Activated CD8-positive, alpha-beta memory T cell treated with anti-CD3 and anti-CD28 coated beads, Interleukin-2, amount 50 U/mL, for 48 hours (primary cell): ENCODE measurements around the gene TMEM35B.
"Not testable (repeated sequence)": the region's sequence is repeated elsewhere in the genome, so short reads cannot be mapped to it uniquely, and the experiment has no call there.

Experiments
- DNase-seq: peaks from one replicate; pipeline ENCODE4 v3.0.0-alpha.2; 2020

The TMEM35B gene

DNA sequence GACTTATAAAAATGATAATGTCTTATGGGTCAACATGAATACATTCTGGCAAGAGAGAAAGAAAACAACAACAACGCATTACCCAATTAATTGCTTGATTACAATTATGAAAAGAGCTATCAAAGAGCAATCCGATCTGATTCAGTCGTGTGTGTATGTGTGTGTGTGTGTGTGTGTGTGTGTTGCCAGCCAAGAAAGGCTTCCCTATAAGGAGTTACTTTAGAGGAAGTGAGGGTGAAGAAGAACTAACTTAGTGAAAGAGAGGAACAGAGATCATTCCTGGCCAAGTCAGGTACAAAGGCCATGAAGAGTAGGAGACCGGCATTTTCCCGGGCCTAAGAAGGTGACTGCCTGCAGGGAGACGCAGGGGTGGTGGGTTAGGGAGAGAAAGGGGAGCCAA is 9.4 kb downstream of the TMEM35B start:
- DNase-seq, result no peak

DNA sequence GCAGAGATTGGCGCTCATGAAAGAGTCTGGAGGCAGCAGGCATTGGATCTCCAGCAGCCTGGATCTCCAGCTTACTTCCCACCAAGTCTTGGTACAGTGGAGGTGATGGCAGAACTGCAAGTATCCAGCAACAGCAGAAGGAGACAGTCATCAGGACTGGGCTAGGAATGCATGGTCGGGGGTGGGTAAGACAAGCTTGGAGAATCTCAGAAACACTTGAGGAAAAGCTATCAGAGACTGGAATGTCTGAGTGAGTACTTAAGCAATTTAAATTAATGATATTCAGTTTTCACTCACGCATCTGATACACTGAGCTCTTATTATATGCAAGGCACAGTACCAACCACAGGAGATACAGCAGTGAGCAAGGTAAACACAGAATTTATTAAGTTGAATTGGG is 9.8 kb downstream of the TMEM35B start:
- no peak for DNase-seq

DNA sequence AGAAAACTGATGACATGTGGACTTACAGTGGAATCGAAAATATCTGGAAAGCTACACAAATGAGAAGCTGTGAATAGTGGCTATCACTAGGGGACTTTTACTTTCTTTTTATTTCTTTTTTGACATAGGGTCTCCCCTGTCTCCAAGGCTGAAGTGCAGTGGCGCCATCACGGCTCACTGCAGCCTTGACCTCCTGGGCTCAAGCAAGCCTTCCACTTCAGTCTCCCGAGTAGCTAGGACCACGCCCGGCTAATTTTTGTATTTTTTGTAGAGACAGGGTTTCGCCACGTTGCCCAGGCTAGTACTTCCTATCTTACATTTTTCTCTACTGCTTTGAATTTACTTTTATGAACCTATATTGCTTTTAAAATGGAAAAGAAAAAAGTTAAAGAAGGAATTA is 10.5 kb downstream of the TMEM35B start:
- DNase-seq, result no peak

DNA sequence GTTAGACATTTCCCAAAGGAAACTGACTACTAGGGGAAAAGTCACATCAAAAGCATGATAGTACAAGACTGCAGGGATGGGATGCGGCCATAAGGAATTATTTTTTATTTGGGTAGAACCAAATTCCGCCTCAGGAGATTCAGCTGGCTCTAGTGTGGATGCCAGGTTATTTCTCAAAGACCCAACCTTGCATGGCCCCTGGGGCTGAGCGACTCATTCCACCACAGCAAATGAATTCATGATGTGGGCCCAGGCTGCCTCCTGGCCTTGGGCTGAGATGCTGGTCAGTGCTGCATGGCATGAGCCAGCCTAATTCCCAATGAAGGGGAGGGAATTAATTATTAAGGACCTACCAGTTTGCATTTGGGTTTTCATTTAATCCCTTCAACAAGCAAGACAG is 11.8 kb downstream of the TMEM35B start:
- DNase-seq, result no peak

DNA sequence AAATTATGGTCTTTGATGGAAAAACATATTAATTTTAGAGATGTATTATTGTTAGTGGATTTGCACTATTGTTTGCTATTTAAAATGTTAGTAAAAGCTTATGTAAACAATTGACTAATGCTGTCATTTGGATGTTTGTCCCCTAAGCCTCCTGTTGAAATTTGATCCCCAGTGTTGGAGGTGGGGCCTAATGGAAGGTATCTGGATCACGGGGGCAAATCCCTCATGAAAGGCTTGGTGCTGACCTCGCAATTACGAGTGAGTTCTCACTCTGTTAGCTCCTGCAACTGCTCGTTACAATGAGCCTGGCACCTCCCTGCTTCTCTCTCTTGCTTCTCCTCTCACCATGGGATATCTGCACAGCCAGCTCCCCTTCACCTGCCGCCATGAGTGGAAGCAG is 14.3 kb downstream of the TMEM35B start:
- no peak for DNase-seq

DNA sequence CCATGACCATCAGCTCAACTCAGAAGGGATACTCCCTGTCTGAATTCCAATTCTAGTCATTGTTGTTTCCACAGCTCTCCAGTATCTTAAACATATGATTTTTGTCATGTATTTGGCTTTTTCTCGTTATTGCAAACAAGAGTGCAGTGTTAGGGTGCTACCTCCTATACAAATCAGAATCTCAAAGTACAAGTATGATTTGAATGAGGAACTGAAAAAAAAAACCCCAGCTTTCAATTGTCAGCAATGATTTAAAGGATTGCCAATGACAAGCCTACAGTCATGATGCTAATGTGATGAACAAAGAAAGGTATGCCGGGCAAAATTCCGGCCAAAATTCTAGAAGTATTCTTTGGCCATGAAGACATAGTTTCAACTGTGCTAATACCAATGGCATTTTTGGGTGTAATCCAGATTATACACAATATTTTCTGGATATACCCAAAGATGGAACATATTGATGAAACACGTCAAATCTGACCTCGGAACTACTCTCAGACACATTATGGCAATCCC is 14.9 kb downstream of the TMEM35B start:
- no peak for DNase-seq

DNA sequence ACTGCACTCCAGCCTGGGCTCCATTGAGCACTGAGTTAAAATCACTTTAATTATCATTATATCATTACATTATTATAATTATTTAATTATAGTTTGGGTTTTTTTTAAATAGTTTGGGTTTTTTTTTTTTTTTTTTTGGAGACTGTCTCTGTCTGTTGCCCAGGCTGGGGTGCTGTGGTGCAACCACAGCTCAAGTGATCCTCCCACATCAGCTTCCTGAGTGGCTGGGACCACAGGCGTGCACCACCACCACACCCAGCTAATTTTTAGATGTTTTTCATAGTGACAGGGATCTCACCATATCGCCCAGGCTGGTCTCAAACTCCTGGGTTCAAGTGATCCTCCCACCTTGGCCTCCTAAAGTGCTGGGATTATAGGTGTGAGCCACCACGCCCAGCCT is 16.9 kb downstream of the TMEM35B start:
- DNase-seq, result not testable (repeated sequence)

DNA sequence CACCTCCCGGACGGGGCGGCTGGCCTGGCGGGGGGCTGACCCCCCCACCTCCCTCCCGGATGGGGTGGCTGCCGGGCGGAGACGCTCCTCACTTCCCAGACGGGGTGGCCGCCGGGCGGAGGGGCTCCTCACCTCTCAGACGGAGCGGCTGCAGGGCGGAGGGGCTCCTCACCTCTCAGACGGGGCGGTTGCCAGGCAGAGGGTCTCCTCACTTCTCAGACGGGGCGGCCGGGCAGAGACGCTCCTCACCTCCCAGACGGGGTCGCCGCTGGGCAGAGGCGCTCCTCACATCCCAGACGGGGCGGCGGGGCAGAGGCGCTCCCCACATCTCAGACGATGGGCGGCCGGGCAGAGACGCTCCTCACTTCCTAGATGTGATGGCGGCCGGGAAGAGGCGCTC is 17.5 kb downstream of the TMEM35B start:
- not testable (repeated sequence) for DNase-seq

DNA sequence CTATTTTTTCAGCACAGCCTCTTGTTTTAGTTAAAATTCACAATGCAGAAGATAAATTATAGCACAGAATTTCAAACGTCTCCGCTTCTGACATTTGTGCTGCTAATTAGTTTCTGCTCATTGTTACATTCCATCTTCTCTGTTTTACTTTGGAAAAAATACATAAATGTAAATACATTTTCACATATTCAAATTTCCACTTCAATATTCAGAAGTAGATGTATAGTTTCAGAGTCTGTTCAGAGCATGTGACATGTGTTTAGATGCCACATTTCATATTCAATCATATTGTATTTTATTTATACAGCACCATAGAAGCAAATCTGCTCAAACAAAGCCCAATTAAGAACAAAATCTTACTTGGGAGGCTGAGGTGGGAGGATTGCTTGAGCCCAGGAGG is 19.6 kb downstream of the TMEM35B start:
- no peak for DNase-seq

DNA sequence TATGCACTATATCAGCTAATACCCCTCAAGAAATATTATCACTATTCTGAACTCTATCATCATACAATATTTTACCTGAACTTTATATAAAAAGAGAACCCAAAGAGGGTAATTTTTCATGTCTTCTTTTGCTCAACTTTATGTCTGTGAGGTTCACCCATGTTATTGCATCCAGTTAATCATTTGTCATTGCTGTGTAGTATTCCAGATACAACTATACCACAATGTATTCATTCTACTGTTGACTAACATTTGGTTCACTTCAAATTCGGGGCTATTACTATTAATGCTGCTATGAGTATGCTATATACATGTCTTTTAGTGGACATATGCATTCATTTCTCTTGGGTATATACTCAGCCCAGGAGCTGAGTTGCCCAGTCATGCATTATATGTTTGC is 34.7 kb downstream of the TMEM35B start:
- no peak for DNase-seq

DNA sequence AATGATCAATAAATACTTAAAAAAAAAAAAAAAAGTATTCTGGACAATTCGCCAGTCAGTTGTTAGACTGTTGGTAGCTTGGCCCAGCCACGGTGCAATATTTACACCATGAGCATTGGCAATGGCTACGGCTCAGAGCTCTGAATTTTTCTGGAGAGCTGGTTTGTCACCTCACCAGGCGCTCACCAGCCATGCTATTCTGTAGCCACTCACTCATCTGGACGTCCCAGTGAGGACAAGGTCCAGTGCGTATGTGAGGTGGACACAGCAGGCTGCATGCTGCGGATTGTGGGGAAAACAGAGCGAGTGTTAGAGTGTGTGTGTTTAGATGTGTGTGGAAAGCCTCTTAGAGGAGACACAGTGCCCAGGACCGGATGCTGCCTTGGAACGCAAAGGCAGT is 36.4 kb downstream of the TMEM35B start:
- not testable (repeated sequence) for DNase-seq

DNA sequence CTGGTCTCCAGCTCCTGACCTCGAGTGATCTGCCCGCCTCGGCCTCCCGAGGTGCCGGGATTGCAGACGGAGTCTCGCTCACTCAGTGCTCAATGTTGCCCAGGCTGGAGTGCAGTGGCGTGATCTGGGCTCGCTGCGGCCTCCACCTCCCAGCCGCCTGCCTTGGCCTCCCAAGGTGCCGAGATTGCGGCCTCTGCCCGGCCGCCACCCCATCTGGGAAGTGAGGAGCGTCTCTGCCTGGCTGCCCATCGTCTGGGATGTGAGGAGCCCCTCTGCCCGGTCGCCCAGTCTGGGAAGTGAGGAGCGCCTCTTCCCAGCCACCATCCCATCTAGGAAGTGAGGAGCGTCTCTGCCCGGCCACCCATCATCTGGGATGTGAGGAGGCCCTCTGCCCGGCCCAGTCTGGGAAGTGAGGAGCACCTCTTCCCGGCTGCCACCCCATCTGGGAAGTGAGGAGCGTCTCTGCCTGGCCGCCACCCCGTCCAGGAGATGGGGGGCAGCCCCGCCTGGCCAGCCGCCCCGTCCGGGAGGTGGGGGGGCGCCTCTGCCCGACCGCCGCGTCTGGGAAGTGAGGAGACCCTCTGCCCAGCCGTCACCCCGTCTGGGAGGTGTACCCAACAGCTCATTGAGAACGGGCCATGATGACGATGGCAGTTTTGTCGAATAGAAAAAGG is 37.4 kb downstream of the TMEM35B start:
- not testable (repeated sequence) for DNase-seq

DNA sequence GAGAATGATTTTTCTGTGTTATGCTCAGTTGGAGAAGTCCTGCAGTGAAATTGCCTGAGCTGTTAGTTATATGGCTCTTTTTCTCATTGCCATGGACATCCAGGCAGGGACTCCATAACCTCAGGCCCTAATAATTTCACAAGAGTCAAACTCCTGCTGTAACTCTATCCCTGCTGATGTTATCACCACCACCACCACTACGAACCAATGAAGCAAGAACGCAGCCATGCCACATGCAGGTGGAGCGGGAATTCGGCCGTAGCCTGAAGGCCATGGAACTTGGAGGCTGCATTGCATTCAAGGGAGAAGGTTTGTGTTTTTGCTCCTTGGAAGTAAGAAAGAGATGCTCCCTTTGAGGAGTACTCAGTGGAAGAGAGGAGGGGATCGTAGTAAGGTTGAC is 38.9 kb downstream of the TMEM35B start:
- DNase-seq, result no peak

DNA sequence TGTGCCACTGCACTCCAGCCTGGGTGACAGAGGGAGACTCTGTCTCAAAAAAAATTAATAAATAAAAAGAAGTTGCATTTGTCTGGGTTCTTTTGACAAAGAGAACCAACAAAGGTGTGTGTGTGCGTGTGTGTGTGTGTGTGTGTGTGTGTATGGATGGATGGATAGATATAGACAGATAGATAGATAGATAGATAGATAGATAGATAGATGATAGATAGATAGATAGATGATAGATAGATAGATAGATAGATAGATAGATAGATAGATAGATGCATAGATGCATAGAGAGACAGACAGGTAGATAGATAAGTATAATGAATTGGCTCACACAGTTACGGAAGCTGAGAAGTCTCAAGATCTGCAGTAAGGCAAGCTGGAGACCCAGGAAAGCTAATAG is 43.3 kb downstream of the TMEM35B start:
- not testable (repeated sequence) for DNase-seq
